ENCODE measurements around the gene EP400.
A peak's percentile ranks its signal among the peaks of the same experiment; 100 is the strongest.

The EP400 gene

DNA sequence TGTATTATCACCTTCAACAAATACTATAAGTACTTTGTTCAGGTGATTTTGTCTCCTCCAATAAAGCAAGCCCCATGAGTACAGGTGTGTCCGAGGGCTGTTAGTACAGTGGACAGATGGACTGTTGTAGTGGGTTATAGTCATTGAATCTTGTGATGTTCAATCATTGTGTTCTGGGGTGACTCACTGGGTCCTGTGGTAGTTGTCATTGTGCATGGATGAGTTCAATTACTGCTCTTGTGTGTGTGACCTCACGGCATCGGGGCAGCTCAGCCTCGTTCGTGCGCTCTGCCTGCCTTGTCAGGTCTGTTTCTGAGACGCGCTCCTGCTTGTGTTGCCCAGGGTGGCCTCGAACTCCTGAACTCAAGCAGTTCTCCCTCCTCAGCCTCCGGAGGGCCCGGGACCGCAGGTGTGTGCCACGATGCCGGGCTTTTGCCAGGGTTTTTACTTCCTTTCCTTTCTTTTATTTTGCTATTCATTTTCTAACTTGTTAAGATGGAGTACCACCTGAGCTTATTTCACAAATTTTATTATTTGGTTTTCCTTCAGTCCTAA is 122.2 kb downstream of the EP400 start:
- Histone ChIP-seq H3K79me2 (ENCODE audit: insufficient read depth, low read length) (no peaks in the 10 kb centered on the region), H4K20me1 (ENCODE audit: low read depth, low read length) (no peaks in the 10 kb centered on the region), H3K4me2 (ENCODE audit: low read depth, low read length, poor library complexity, severe bottlenecking) (no peak overlapping the region), H3K27ac (ENCODE audit: low read depth, low read length) (peak overlapping the region; percentile 70), H3K4me3 (ENCODE audit: insufficient read depth, low read length, poor library complexity, severe bottlenecking) (no peak overlapping the region), H3K9ac (ENCODE audit: low read length) (peak overlapping the region; percentile 24; the same call in 1 of the 2 replicates), H3F3A (ENCODE audit: insufficient read depth) (peaks cover 13% of the 10 kb centered on the region), H3K27me3 (ENCODE audit: low read length) (no peaks in the 10 kb centered on the region), H2AFZ (ENCODE audit: low read depth, low read length, severe bottlenecking) (no peak overlapping the region), H3K9me3 (ENCODE audit: insufficient read depth, low read length) (no peaks in the 10 kb centered on the region), H3K9me2 (replicated peaks; ENCODE audit: insufficient read depth, low read length) (no peaks in the 10 kb centered on the region), H3K36me3 (ENCODE audit: low read length) (peaks cover 3% of the 10 kb centered on the region; the same call in 1 of the 2 replicates)
- TF ChIP-seq, protein P1, sequence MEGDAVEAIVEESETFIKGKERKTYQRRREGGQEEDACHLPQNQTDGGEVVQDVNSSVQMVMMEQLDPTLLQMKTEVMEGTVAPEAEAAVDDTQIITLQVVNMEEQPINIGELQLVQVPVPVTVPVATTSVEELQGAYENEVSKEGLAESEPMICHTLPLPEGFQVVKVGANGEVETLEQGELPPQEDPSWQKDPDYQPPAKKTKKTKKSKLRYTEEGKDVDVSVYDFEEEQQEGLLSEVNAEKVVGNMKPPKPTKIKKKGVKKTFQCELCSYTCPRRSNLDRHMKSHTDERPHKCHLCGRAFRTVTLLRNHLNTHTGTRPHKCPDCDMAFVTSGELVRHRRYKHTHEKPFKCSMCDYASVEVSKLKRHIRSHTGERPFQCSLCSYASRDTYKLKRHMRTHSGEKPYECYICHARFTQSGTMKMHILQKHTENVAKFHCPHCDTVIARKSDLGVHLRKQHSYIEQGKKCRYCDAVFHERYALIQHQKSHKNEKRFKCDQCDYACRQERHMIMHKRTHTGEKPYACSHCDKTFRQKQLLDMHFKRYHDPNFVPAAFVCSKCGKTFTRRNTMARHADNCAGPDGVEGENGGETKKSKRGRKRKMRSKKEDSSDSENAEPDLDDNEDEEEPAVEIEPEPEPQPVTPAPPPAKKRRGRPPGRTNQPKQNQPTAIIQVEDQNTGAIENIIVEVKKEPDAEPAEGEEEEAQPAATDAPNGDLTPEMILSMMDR (IDR thresholded peaks at IDR 0.05; ENCODE audit: insufficient read depth, low read length, poor library complexity, severe bottlenecking): no peak
- TF ChIP-seq EZH2phosphoT487 (conservative IDR thresholded peaks at IDR 0.05; ENCODE audit: low read length): no peak

DNA sequence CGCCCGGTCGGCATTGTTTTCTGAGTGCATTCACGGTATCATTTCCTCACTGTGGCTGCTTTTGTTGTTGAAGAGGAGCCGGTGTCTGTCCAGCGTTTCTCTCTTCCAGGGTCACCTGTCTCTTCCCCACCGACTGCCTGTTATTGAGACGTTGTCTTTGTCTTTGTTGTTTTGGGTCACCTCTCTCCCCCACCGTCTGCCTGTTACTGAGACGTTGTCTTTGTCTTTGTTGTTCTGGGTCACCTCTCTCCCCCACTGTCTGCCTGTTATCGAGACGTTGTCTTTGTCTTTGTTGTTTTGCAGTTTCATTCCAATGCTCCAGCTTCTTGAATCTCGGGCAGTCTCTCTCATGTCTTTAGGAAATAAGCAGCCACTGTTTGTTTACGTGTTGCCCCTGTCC is 124.5 kb downstream of the EP400 start:
- Histone ChIP-seq H3K27me3 (ENCODE audit: low read length) (no peaks in the 10 kb centered on the region), H3K9me2 (replicated peaks; ENCODE audit: insufficient read depth, low read length) (no peaks in the 10 kb centered on the region), H3K36me3 (ENCODE audit: low read length) (peaks cover 3% of the 10 kb centered on the region; the same call in 1 of the 2 replicates), H3K4me2 (ENCODE audit: low read depth, low read length, poor library complexity, severe bottlenecking) (no peak overlapping the region), H3K27ac (ENCODE audit: low read depth, low read length) (no peak overlapping the region), H3K9ac (ENCODE audit: low read length) (no peak overlapping the region), H4K20me1 (ENCODE audit: low read depth, low read length) (no peaks in the 10 kb centered on the region), H3F3A (ENCODE audit: insufficient read depth) (peaks cover 13% of the 10 kb centered on the region), H3K4me3 (ENCODE audit: insufficient read depth, low read length, poor library complexity, severe bottlenecking) (no peak overlapping the region), H2AFZ (ENCODE audit: low read depth, low read length, severe bottlenecking) (no peak overlapping the region), H3K9me3 (ENCODE audit: insufficient read depth, low read length) (no peaks in the 10 kb centered on the region), H3K79me2 (ENCODE audit: insufficient read depth, low read length) (no peaks in the 10 kb centered on the region)
- no peak for TF ChIP-seq EZH2phosphoT487 (conservative IDR thresholded peaks at IDR 0.05; ENCODE audit: low read length)
- TF ChIP-seq, protein P1 (IDR thresholded peaks at IDR 0.05; ENCODE audit: insufficient read depth, low read length, poor library complexity, severe bottlenecking): no peak

DNA sequence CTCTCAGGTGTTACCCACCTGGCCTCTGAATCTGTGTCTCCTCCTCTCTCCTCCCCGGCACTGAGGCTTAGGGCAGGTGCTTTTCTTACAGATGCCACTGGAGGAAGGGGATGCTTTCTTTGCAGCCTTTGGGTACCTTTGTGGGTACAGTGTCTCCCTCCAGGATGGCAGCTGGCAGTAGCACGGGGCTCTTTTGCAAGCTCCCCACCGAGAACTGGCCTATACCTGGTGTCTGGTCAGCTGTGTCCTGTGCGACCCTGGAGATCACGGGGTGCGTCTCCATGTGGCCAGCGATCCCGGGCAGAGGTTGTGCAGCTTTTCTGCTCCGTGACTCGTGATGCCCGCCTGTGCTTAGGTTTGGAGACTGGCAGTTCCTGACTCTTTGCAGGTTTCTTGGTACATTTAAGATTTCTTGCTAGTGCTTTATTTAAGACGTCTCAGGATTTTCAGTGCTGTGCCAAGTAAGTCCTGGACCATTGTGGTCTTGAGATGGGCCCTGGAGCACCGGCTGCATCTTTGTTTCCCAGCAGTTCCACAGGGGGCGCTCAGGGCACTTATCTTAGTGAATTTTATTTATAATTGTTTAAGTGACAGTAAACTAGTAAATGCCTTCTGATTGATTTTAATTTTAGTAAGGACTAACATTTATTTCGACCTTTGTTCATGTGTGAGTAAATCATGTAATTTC is 125.4 kb downstream of the EP400 start:
- Histone ChIP-seq H3F3A (ENCODE audit: insufficient read depth) (peaks cover 13% of the 10 kb centered on the region), H4K20me1 (ENCODE audit: low read depth, low read length) (no peaks in the 10 kb centered on the region), H3K9ac (ENCODE audit: low read length) (no peak overlapping the region), H3K36me3 (ENCODE audit: low read length) (peaks cover 3% of the 10 kb centered on the region; the same call in 1 of the 2 replicates), H3K4me3 (ENCODE audit: insufficient read depth, low read length, poor library complexity, severe bottlenecking) (no peak overlapping the region), H3K27ac (ENCODE audit: low read depth, low read length) (no peak overlapping the region), H3K4me2 (ENCODE audit: low read depth, low read length, poor library complexity, severe bottlenecking) (no peak overlapping the region), H3K9me3 (ENCODE audit: insufficient read depth, low read length) (no peaks in the 10 kb centered on the region), H2AFZ (ENCODE audit: low read depth, low read length, severe bottlenecking) (no peak overlapping the region), H3K27me3 (ENCODE audit: low read length) (no peaks in the 10 kb centered on the region), H3K79me2 (ENCODE audit: insufficient read depth, low read length) (no peaks in the 10 kb centered on the region), H3K9me2 (replicated peaks; ENCODE audit: insufficient read depth, low read length) (no peaks in the 10 kb centered on the region)
- no peak for TF ChIP-seq EZH2phosphoT487 (conservative IDR thresholded peaks at IDR 0.05; ENCODE audit: low read length)
- TF ChIP-seq, protein P1 (IDR thresholded peaks at IDR 0.05; ENCODE audit: insufficient read depth, low read length, poor library complexity, severe bottlenecking): peak; percentile 43
